Tibial artery (tissue), 4 donors: ENCODE measurements around the gene ATAD3C.

Source experiments
- DNase-seq, 2 donors: peaks; one replicate each; pipeline ENCODE4 v3.0.0-alpha.2; 2019
- H3K27ac ChIP-seq, 2 donors: fragments of 200-600 bp; sonication (generic) in 1 of 2; 1 replicate in 1 of 2; 2 replicates in 1 of 2; pipeline ENCODE4 v1.5.1; 2018 to 2019; ENCODE audit warnings: mild to moderate bottlenecking in 1 of 2
- H3K27me3 ChIP-seq, 2 donors: fragments of 200-600 bp; sonication (generic) in 1 of 2; one replicate each; pipeline versions ENCODE4 v1.5.1 to v1.6.0; 2016 to 2019
- H3K36me3 ChIP-seq, 3 donors: fragments of 200-600 bp; sonication (generic) in 2 of 3; one replicate each; pipeline ENCODE4 v1.5.1; 2016 to 2019; ENCODE audit warnings: mild to moderate bottlenecking in 2 of 3
- H3K4me1 ChIP-seq, 4 donors: fragments of 200-600 bp; sonication (generic) in 2 of 4; 1 replicate in 3 of 4; 2 replicates in 1 of 4; pipeline ENCODE4 v1.5.1; 2016 to 2019
- H3K4me3 ChIP-seq, 2 donors: fragments of 200-600 bp; sonication (generic) in 1 of 2; 1 replicate in 1 of 2; 2 replicates in 1 of 2; pipeline ENCODE4 v1.5.1; 2018 to 2019; ENCODE audit warnings: mild to moderate bottlenecking in 2 of 2
- H3K9me3 ChIP-seq, 3 donors: fragments of 200-600 bp; sonication (generic) in 1 of 3; one replicate each; pipeline ENCODE4 v1.5.1; 2016 to 2019
- intact Hi-C: fragments of 100-400 bp; cut with DNase I; formaldehyde crosslinking; loops from one replicate; pipeline ENCODE4 v1.15.0; 2023; ENCODE audit warnings: low total_unique reads
- TF ChIP-seq, protein P1 (sequence below), 2 experiments: fragments of 200-600 bp in 1 of 2; fragments of 450-650 bp in 1 of 2; IDR thresholded peaks; one replicate each; pipeline ENCODE4 v1.5.1; 2017 to 2019; ENCODE audit warnings: antibody characterized with exemption in 2 of 2, mild to moderate bottlenecking in 1 of 2, moderate library complexity in 1 of 2

The ATAD3C gene

DNA sequence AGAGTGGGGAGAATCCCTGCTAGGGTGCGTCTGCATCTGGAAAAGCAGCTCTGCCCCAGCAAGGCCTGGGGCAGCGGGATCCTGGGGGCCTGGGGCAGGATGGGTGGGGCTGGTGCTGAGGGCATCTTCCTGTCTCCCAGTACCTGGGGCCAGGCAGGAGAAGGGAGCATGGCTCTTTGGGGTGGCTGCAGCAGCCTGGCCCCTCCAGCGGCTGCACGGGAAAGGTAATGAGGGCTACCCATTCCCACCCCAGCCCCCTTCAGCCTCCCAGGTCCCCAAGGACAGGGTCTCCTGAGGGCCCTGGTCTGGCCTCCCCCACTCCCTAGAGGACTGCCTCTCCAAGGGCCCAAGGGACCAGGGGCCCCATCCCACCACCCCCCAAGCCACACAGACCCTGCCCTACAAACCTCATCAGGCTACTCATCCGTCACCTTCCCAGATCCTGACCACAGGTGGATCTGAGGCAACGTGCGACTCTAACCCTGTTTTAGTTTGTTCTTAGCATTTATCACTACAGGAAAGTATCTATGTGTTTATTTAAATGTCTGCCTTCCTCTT is 27.5 kb upstream of the ATAD3C start:
- no peak for DNase-seq
- Histone ChIP-seq H3K27me3 (peaks cover 0 to 50% of the 10 kb centered on the region in 2 donors), H3K36me3 (no peaks in the 10 kb centered on the region), H3K4me1 (peaks cover 0 to 16% (median 6%) of the 10 kb centered on the region in 4 donors), H3K4me3 (no peak overlapping the region), H3K9me3 (no peaks in the 10 kb centered on the region), H3K27ac (no peak overlapping the region)
- TF ChIP-seq, protein P1, sequence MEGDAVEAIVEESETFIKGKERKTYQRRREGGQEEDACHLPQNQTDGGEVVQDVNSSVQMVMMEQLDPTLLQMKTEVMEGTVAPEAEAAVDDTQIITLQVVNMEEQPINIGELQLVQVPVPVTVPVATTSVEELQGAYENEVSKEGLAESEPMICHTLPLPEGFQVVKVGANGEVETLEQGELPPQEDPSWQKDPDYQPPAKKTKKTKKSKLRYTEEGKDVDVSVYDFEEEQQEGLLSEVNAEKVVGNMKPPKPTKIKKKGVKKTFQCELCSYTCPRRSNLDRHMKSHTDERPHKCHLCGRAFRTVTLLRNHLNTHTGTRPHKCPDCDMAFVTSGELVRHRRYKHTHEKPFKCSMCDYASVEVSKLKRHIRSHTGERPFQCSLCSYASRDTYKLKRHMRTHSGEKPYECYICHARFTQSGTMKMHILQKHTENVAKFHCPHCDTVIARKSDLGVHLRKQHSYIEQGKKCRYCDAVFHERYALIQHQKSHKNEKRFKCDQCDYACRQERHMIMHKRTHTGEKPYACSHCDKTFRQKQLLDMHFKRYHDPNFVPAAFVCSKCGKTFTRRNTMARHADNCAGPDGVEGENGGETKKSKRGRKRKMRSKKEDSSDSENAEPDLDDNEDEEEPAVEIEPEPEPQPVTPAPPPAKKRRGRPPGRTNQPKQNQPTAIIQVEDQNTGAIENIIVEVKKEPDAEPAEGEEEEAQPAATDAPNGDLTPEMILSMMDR (IDR thresholded peaks at IDR 0.05) = no peak
- intact Hi-C loops = no loop called here

- Histone ChIP-seq H3K27ac (no peak overlapping the region), H3K4me3 (no peak overlapping the region), H3K4me1 (peaks cover 0 to 20% (median 10%) of the 10 kb centered on the region in 4 donors), H3K36me3 (no peaks in the 10 kb centered on the region), H3K27me3 (peaks cover 0 to 56% of the 10 kb centered on the region in 2 donors), H3K9me3 (no peaks in the 10 kb centered on the region)
- intact Hi-C loops = no loop called here
- TF ChIP-seq, protein P1 (IDR thresholded peaks at IDR 0.05) = no peak
- no peak for DNase-seq
Observed at GRCh38 chr1:1422465-1423244, 26.8 kb upstream of the ATAD3C start.

DNA sequence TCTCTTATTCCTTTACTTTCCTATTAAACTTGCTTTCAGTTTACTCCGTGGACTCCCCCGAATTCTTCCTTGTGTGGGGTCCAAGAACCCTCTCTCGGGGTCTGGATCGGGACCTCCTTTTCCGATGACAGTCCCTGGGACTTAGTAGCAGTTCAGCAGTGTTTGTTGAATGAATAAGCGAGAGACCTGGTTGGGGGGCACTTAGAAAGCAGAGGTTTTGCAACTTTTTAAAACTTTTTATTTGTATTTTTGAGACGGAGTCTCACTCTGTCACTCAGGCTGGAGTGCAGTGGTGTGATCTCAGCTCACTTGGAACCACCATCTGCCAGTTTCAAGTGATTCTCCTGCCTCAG is 26.3 kb upstream of the ATAD3C start:
- DNase-seq = no peak
- no peak overlapping the region for H3K4me3 ChIP-seq
- no peaks in the 10 kb centered on the region for H3K36me3 ChIP-seq
- intact Hi-C loops = no loop called here
- H3K27ac ChIP-seq = no peak overlapping the region
- TF ChIP-seq, protein P1 (IDR thresholded peaks at IDR 0.05) = no peak
- H3K9me3 ChIP-seq = no peaks in the 10 kb centered on the region
- peaks cover 0 to 57% of the 10 kb centered on the region in 2 donors for H3K27me3 ChIP-seq
- peaks cover 0 to 18% (median 11%) of the 10 kb centered on the region in 4 donors for H3K4me1 ChIP-seq

GRCh38 chr1:1424707-1425106 is 24.8 kb upstream of the ATAD3C start:
- H3K27me3 ChIP-seq = peaks cover 0 to 50% of the 10 kb centered on the region in 2 donors
- no peak for DNase-seq
- no peak overlapping the region for H3K4me3 ChIP-seq
- H3K36me3 ChIP-seq = no peaks in the 10 kb centered on the region
- TF ChIP-seq, protein P1 (IDR thresholded peaks at IDR 0.05) = no peak
- intact Hi-C loops = no loop called here
- H3K27ac ChIP-seq = no peak overlapping the region
- peaks cover 0 to 15% (median 13%) of the 10 kb centered on the region in 4 donors for H3K4me1 ChIP-seq
- no peaks in the 10 kb centered on the region for H3K9me3 ChIP-seq

GRCh38 chr1:1425426-1425752 is 24.1 kb upstream of the ATAD3C start:
- no peak for DNase-seq
- intact Hi-C loops = no loop called here
- TF ChIP-seq, protein P1 (IDR thresholded peaks at IDR 0.05) = no peak
- Histone ChIP-seq H3K4me1 (peaks cover 0 to 18% (median 14%) of the 10 kb centered on the region in 4 donors), H3K27me3 (peaks cover 0 to 46% of the 10 kb centered on the region in 2 donors), H3K36me3 (no peaks in the 10 kb centered on the region), H3K9me3 (no peaks in the 10 kb centered on the region), H3K27ac (no peak overlapping the region), H3K4me3 (no peak overlapping the region)
